ENCODE measurements around the gene C16orf54. TPM values are rescaled to one million over a fixed set of nuclear protein-coding genes. Genes with fewer than 3 reads are reported as not detected.

Gene C16orf54
- total and polyA plus RNA-seq, 9 of the 15 experiments (the other 6 are each of a cell fraction or from before 2014, with no cell fraction given), result 0.09 TPM; not detected in 8

DNA sequence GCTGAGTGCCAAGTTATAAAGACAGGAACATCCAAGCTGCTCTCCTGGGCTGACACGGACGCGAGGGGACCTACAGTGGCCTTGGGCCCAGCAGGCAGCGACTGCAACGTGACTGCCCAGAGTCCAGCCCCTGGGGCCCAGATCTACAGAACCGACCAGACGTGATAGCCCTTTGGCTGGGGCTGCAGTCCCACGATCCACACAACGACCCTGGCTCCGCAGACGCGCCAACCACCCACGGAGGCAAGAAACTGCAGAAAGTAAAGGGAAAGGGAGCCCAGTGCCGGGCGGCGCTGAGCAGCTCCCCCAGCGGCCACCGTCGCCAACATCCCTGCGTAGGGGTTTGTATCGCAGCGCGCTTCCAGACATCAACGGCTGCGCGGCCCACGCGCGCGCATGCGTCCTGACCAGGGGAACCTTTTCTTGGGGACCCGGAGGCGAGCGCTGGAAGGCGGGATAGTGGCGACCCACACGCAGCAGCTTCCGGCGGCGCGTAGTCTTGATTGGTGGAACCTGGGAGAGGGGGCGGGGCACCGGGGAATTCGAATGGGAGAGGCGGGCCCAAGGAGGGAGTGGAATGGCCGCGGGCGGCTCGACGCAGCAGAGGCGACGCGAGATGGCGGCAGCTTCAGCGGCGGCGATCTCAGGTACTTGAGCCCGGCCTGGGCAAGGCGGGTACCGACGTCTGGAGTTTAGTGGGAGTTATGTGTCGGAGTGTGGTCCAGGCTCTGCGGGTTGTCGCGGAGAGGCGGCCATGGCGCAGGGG, 44.6 kb upstream of the C16orf54 start, which contains the start of gene KIF22 (continued):
- TF ChIP-seq KDM2B (CRISPR knock-in tag; IDR thresholded peaks at IDR 0.05) (peak; percentile 81), ZNF174 (CRISPR knock-in tag; IDR thresholded peaks at IDR 0.05) (0 out of 2 replicates have a peak, but pooled peaks have one; percentile 58), NR2F6 (CRISPR knock-in tag; IDR thresholded peaks at IDR 0.05) (0 out of 2 replicates have a peak, but pooled peaks have one; percentile 31), CCNT2 (IDR thresholded peaks at IDR 0.05; ENCODE audit: borderline replicate concordance, extremely low read depth, insufficient read length, low read depth, low read length) (peak; percentile 77), XRCC5 (IDR thresholded peaks at IDR 0.05; ENCODE audit: low read depth, low read length) (peak; percentile 90), SP2 (IDR thresholded peaks at IDR 0.05; ENCODE audit: extremely low read depth, low read depth, low read length, poor library complexity, severe bottlenecking) (peak; percentile 53), POLR3A (IDR thresholded peaks at IDR 0.05; ENCODE audit: borderline replicate concordance, extremely low read depth, insufficient read depth, insufficient read length) (no peak), SP1 (CRISPR knock-in tag; IDR thresholded peaks at IDR 0.05) (peak; percentile 96), MYC (IDR thresholded peaks at IDR 0.05; ENCODE audit: low read depth, low read length) (peak; percentile 62), MYC (CRISPR knock-in tag; IDR thresholded peaks at IDR 0.05; ENCODE audit: borderline replicate concordance, low read depth) (peak; percentile 26; the same call in 1 of the 2 replicates), HNRNPUL1 (IDR thresholded peaks at IDR 0.05; ENCODE audit: low read length) (no peak), STAT5A (IDR thresholded peaks at IDR 0.05; ENCODE audit: borderline replicate concordance, low read length) (no peak), WHSC1 (IDR thresholded peaks at IDR 0.05; ENCODE audit: low read length) (no peak), BCOR (IDR thresholded peaks at IDR 0.05) (peak; percentile 37), KLF13 (tag; IDR thresholded peaks at IDR 0.05; ENCODE audit: borderline replicate concordance, low read depth) (no peak), CTBP1 (IDR thresholded peaks at IDR 0.05; ENCODE audit: borderline replicate concordance) (peak; percentile 96), MBD2 (IDR thresholded peaks at IDR 0.05; ENCODE audit: borderline replicate concordance, low read depth) (peak; percentile 67), HDAC6 (IDR thresholded peaks at IDR 0.05; ENCODE audit: low read depth, low read length) (no peak), GABPA (tag; conservative IDR thresholded peaks at IDR 0.05; ENCODE audit: low read depth) (peak; percentile 98), ZNF75A (CRISPR knock-in tag; IDR thresholded peaks at IDR 0.05) (no peak), POLR2B (IDR thresholded peaks at IDR 0.05; ENCODE audit: low read depth, partially characterized antibody) (peak; percentile 77)
- TF ChIP-seq, protein P1, sequence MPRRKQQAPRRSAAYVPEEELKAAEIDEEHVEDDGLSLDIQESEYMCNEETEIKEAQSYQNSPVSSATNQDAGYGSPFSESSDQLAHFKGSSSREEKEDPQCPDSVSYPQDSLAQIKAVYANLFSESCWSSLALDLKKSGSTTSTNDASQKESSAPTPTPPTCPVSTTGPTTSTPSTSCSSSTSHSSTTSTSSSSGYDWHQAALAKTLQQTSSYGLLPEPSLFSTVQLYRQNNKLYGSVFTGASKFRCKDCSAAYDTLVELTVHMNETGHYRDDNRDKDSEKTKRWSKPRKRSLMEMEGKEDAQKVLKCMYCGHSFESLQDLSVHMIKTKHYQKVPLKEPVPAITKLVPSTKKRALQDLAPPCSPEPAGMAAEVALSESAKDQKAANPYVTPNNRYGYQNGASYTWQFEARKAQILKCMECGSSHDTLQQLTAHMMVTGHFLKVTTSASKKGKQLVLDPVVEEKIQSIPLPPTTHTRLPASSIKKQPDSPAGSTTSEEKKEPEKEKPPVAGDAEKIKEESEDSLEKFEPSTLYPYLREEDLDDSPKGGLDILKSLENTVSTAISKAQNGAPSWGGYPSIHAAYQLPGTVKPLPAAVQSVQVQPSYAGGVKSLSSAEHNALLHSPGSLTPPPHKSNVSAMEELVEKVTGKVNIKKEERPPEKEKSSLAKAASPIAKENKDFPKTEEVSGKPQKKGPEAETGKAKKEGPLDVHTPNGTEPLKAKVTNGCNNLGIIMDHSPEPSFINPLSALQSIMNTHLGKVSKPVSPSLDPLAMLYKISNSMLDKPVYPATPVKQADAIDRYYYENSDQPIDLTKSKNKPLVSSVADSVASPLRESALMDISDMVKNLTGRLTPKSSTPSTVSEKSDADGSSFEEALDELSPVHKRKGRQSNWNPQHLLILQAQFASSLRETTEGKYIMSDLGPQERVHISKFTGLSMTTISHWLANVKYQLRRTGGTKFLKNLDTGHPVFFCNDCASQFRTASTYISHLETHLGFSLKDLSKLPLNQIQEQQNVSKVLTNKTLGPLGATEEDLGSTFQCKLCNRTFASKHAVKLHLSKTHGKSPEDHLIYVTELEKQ (CRISPR knock-in tag; IDR thresholded peaks at IDR 0.05), result no peak
- TF ChIP-seq, protein P2, sequence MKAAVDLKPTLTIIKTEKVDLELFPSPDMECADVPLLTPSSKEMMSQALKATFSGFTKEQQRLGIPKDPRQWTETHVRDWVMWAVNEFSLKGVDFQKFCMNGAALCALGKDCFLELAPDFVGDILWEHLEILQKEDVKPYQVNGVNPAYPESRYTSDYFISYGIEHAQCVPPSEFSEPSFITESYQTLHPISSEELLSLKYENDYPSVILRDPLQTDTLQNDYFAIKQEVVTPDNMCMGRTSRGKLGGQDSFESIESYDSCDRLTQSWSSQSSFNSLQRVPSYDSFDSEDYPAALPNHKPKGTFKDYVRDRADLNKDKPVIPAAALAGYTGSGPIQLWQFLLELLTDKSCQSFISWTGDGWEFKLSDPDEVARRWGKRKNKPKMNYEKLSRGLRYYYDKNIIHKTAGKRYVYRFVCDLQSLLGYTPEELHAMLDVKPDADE (conservative IDR thresholded peaks at IDR 0.05; ENCODE audit: control insufficient read depth, low read depth, low read length), result peak; percentile 77
